Cardiac muscle cell (in vitro differentiated cells and primary cell): ENCODE measurements around the gene ASCC3. TPM values are rescaled to one million over a fixed set of nuclear protein-coding genes. Genes with fewer than 3 reads are reported as not detected.

Experiments
- DNase-seq, 2 donors: peaks; one replicate each; pipeline versions ENCODE4 v3.0.0 to v3.0.0-alpha.2; 2010 to 2017; ENCODE audit warnings: low read depth in 1 of 2, low spot score in 1 of 2
- H3K27ac ChIP-seq: fragments of 200-600 bp; sonication (generic); 2 replicates; pipeline ENCODE4 v1.5.1; 2016
- H3K27me3 ChIP-seq: fragments of 200-600 bp; sonication (generic); 2 replicates; pipeline ENCODE4 v1.6.0; 2016; ENCODE audit warnings: control low read depth
- H3K36me3 ChIP-seq: fragments of 200-600 bp; sonication (generic); 2 replicates; pipeline ENCODE4 v1.5.1; 2016; ENCODE audit warnings: control low read depth
- H3K4me1 ChIP-seq: fragments of 200-600 bp; sonication (generic); 2 replicates; pipeline ENCODE4 v1.8.1; 2017; ENCODE audit warnings: low read depth, mild to moderate bottlenecking, mixed run types
- H3K4me3 ChIP-seq: fragments of 200-600 bp; sonication (generic); 2 replicates; pipeline ENCODE4 v1.5.1; 2016; ENCODE audit warnings: mild to moderate bottlenecking
- H3K9me3 ChIP-seq: fragments of 200-600 bp; sonication (generic); 2 replicates; pipeline ENCODE4 v1.5.1; 2017; ENCODE audit warnings: low read depth, mild to moderate bottlenecking, control low read depth
- polyA plus RNA-seq: library from polyadenylated mRNA; unstranded; fragments of >200 nt; fragmentation: Nextera tagmentation; extraction: Ambion mirVana; gene quantifications from 2 replicates; pipeline ENCODE4 v1.2.1, GENCODE V29; 2016
- total RNA-seq: library from RNA; depleted of rRNA; stranded (reverse); fragments of >200 nt; gene quantifications from 2 replicates; pipeline ENCODE4 v1.2.3, GENCODE V29; 2016
- TF ChIP-seq, protein P1 (sequence below): IDR thresholded peaks from 2 replicates; pipeline ENCODE4 v1.5.1; 2012; ENCODE audit warnings: low read depth, mild to moderate bottlenecking, low read length

The ASCC3 gene
- total and polyA plus RNA-seq, 2 experiments from 2014 or later: 29.3 to 33.7 TPM

DNA sequence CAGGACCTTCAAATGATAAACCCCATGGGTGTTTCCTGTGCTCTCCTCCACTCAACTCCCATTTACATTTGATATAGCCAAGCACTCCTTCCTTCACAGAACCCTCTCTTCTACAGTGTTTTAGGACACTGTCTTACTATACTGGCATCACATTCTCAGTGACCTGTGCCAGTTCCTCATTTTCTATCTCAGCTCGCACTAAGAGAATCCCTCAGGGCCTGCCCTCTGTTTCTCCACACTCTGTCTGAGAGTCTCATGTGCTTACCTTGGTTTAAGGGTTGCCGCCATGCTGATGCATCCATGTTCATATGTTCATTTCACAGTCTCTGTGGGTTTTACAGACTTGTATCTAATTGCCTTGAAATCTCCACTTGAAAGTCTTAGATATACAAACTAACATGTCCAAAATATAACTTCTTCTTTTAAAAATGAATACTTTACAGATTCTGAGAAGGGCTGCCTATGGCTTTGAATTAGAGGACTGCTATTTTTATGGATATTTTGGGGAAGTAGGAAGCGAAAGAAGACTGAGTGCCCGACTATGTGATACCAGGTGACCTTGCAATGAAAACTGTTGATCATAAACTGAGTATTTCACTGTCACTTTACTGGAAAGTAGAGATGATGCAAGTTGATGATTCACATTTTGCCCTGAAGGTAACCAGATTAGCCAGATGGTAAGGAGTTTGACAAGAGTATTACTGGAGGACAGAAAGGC is 263.3 kb downstream of the ASCC3 start:
- TF ChIP-seq, protein P1, sequence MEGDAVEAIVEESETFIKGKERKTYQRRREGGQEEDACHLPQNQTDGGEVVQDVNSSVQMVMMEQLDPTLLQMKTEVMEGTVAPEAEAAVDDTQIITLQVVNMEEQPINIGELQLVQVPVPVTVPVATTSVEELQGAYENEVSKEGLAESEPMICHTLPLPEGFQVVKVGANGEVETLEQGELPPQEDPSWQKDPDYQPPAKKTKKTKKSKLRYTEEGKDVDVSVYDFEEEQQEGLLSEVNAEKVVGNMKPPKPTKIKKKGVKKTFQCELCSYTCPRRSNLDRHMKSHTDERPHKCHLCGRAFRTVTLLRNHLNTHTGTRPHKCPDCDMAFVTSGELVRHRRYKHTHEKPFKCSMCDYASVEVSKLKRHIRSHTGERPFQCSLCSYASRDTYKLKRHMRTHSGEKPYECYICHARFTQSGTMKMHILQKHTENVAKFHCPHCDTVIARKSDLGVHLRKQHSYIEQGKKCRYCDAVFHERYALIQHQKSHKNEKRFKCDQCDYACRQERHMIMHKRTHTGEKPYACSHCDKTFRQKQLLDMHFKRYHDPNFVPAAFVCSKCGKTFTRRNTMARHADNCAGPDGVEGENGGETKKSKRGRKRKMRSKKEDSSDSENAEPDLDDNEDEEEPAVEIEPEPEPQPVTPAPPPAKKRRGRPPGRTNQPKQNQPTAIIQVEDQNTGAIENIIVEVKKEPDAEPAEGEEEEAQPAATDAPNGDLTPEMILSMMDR: no peak
- Histone ChIP-seq H3K36me3 (no peaks in the 10 kb centered on the region), H3K27ac (no peak overlapping the region), H3K4me1 (no peaks in the 10 kb centered on the region), H3K27me3 (no peaks in the 10 kb centered on the region), H3K4me3 (no peak overlapping the region), H3K9me3 (no peaks in the 10 kb centered on the region)
- no peak for DNase-seq

DNA sequence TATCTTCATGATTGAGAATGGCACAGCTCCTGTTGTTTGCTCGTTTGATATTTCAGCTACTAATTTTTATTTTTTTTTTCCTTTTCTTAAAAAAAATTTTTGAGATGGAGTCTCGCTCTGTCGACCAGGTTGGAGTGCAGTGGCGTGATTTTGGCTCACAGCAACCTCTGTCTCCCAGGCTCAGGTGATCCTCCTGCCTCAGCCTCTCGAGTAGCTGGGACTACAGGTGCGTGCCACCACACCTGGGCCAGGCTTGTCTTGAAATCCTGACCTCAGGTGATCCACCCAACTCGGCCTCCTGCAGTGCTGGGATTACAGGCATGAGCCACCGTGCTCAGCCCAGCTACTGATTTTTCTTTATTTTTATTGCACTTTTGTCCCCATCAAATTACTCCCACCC is 266.2 kb downstream of the ASCC3 start:
- Histone ChIP-seq H3K36me3 (no peaks in the 10 kb centered on the region), H3K27me3 (no peaks in the 10 kb centered on the region), H3K4me1 (no peaks in the 10 kb centered on the region), H3K27ac (no peak overlapping the region), H3K9me3 (no peaks in the 10 kb centered on the region), H3K4me3 (no peak overlapping the region)
- no peak for DNase-seq
- TF ChIP-seq, protein P1: no peak

DNA sequence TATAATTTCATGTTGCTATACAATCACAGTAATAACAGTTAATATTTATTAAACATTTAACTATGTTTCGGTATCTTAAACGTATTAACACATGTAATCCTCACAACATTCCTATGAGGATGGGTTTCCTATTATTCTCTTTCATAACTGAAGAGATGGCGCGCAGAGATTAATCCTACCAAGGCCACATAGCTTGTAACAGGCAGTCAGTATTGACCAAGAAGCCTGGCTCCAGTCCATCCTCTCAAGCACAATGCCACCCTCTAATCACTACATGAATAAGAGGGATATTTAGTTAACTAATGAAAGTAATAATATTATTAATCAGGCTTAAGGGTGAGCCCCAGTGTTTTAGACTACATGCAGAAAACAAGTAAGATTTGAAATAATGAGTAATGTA is 266.7 kb downstream of the ASCC3 start:
- TF ChIP-seq, protein P1: no peak
- Histone ChIP-seq H3K4me3 (no peak overlapping the region), H3K27me3 (no peaks in the 10 kb centered on the region), H3K36me3 (no peaks in the 10 kb centered on the region), H3K4me1 (no peaks in the 10 kb centered on the region), H3K27ac (no peak overlapping the region), H3K9me3 (no peaks in the 10 kb centered on the region)
- DNase-seq: peak in 1 of 2 donors; percentile 23

DNA sequence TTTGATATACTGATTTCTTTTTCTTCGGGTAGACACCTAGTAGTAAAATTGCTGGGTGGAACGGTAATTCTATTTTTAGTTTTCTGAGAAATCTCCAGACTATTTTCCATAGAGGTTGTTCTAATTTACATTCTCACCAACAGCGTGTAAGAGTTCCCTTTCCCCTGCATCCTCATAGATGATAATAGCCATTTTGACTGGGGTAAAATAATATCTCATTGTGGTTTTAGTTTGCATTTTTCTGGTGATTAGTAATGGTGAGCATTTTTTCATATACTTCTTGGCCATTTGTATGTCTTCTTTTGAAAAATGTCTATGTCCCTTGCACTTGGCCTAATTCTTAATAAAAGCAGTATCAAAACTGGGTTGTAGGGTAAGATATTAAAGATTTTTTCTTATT is 267.5 kb downstream of the ASCC3 start:
- Histone ChIP-seq H3K36me3 (no peaks in the 10 kb centered on the region), H3K4me3 (no peak overlapping the region), H3K27me3 (no peaks in the 10 kb centered on the region), H3K27ac (no peak overlapping the region), H3K4me1 (no peaks in the 10 kb centered on the region), H3K9me3 (no peaks in the 10 kb centered on the region)
- TF ChIP-seq, protein P1: no peak
- DNase-seq: peak in 1 of 2 donors; percentile 44

DNA sequence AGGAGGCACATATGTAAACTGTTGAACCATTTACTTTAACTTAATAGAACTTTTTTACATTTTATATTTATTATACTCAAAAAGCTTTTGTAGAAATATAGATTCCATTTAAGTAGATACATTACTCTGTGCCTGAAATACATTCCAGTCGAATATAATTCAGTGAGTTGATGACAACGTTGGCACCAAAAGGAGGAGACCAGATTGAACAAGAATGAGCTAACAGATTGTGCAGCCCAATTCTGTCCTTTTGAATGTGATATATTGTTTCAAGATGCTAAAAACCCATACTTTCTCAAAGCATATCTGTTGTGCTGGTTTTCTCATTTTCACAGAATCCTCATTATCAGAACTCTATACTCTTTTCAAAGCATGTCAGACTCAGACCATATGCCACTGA is 269.0 kb downstream of the ASCC3 start:
- Histone ChIP-seq H3K27me3 (no peaks in the 10 kb centered on the region), H3K36me3 (peaks cover 1% of the 10 kb centered on the region), H3K4me3 (no peak overlapping the region), H3K27ac (no peak overlapping the region), H3K4me1 (no peaks in the 10 kb centered on the region), H3K9me3 (no peaks in the 10 kb centered on the region)
- DNase-seq: no peak
- TF ChIP-seq, protein P1: no peak
